ENCODE results near the gene UFM1.

DNA sequence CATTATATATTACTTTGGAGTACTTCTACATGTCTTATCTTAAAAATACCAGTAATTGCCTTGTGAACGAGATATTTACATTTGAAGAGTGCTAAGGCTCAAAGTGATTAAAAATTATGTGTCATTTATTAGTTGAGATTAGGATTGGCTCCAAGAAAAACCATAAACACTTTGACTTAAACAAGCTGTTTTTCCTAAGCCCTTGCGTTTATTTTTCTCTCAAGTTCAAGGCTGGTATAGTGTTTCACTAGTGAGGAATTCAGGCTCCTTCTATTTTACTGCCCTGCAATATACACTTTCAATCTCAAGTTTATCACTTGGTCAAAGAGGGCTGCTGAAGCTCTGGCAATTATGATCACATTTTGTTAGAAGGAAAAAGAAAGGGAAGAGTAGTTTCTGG lies 49.9 kb downstream of the UFM1 start:
- TF ChIP-seq, protein P1, sequence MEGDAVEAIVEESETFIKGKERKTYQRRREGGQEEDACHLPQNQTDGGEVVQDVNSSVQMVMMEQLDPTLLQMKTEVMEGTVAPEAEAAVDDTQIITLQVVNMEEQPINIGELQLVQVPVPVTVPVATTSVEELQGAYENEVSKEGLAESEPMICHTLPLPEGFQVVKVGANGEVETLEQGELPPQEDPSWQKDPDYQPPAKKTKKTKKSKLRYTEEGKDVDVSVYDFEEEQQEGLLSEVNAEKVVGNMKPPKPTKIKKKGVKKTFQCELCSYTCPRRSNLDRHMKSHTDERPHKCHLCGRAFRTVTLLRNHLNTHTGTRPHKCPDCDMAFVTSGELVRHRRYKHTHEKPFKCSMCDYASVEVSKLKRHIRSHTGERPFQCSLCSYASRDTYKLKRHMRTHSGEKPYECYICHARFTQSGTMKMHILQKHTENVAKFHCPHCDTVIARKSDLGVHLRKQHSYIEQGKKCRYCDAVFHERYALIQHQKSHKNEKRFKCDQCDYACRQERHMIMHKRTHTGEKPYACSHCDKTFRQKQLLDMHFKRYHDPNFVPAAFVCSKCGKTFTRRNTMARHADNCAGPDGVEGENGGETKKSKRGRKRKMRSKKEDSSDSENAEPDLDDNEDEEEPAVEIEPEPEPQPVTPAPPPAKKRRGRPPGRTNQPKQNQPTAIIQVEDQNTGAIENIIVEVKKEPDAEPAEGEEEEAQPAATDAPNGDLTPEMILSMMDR (IDR thresholded peaks at IDR 0.05), result no peak
- no peak for TF ChIP-seq EP300 (IDR thresholded peaks at IDR 0.05)
- no peak for TF ChIP-seq POLR2A (IDR thresholded peaks at IDR 0.05)
- no peak for TF ChIP-seq POLR2AphosphoS5 (IDR thresholded peaks at IDR 0.05)
